ENCODE data around the gene RPTOR. TPM values are rescaled to one million over a fixed set of nuclear protein-coding genes. Genes with fewer than 3 reads are reported as not detected.

Gene RPTOR
- total and polyA plus RNA-seq, 10 of the 15 experiments (the other 5 are each of a cell fraction or from before 2014, with no cell fraction given), result 0.18 to 32.1 (median 7.8) TPM

GRCh38 chr17:80965606-80966005 lies 421.0 kb downstream of the RPTOR start:
- H2AFZ ChIP-seq (ENCODE audit: control insufficient read depth, low read depth, low read length), result no peak overlapping the region
- ChIA-PET SMC1A (ENCODE audit: uncharacterized antibody, unreplicated experiment) (no interaction called here), CTCF (interaction anchor here (1.2 to 1.5 kb wide), 2 partner anchors 36 to 390 kb away, joined by 3 read pairs; no protein-coding TSS in a partner anchor), POLR2A (no interaction called here), RAD21 (ENCODE audit: unreplicated experiment) (no interaction called here)
- FAIRE-seq (no peak), DNase-seq (ENCODE audit: low read depth, low spot score) (no peak), ATAC-seq (no peak)
- no peaks in the 10 kb centered on the region for H3K9me3 ChIP-seq (replicated peaks; ENCODE audit: control insufficient read depth, insufficient read depth, low read length)
- BruUV-seq (replicated peaks), result no TSS peak
- no peaks in the 10 kb centered on the region for H3K79me2 ChIP-seq (ENCODE audit: control insufficient read depth, insufficient read depth, low read length)
- H3K36me3 ChIP-seq (ENCODE audit: control insufficient read depth in 2 of 2, insufficient read depth in 2 of 2, low read length in 1 of 2), result no peaks in the 10 kb centered on the region
- no peaks in the 10 kb centered on the region for H3K27me3 ChIP-seq (replicated peaks in 1 of 2; ENCODE audit: control insufficient read depth in 2 of 2, insufficient read depth in 2 of 2, low read length in 1 of 2)
- 89% methylated on average over 18 of the region's 21 CpGs for WGBS (ENCODE audit: insufficient coverage, insufficient replicate concordance, low lambda C conversion rate, missing lambda C conversion rate)
- no peaks in the 10 kb centered on the region for H3K4me1 ChIP-seq (ENCODE audit: control insufficient read depth, insufficient read depth, low read length)
- no peak overlapping the region for H3K4me2 ChIP-seq (ENCODE audit: control insufficient read depth, insufficient read depth)
- no peak overlapping the region for H3K4me3 ChIP-seq
- no peak overlapping the region for H3K9ac ChIP-seq (ENCODE audit: control insufficient read depth, insufficient read depth, low read length)
- intact Hi-C loops (cut with micrococcal nuclease; ENCODE audit: unreplicated experiment) (no loop called here), in situ Hi-C loops (cut with MboI) (no loop called here)
- no peak overlapping the region for H3K27ac ChIP-seq (ENCODE audit: control insufficient read depth, insufficient read depth)
- no peaks in the 10 kb centered on the region for H4K20me1 ChIP-seq (ENCODE audit: control insufficient read depth, insufficient read depth)
- TF ChIP-seq EZH2 (IDR thresholded peaks at IDR 0.05; ENCODE audit: borderline replicate concordance, control insufficient read depth, low read depth, low read length) (no peak), PAX8 (IDR thresholded peaks at IDR 0.05) (no peak), CHD2 (IDR thresholded peaks at IDR 0.05; ENCODE audit: borderline replicate concordance, low read depth, low read length) (no peak), DPF2 (IDR thresholded peaks at IDR 0.05) (no peak), CBFB (IDR thresholded peaks at IDR 0.05; ENCODE audit: low read depth) (no peak), BHLHE40 (IDR thresholded peaks at IDR 0.05; ENCODE audit: borderline replicate concordance in 1 of 2, low read depth in 2 of 2, low read length in 1 of 2) (no peak), MTA2 (IDR thresholded peaks at IDR 0.05; ENCODE audit: low read depth) (no peak), SKIL (IDR thresholded peaks at IDR 0.05; ENCODE audit: low read depth, poor library complexity, severe bottlenecking) (no peak), MYC (IDR thresholded peaks at IDR 0.05; ENCODE audit: insufficient read depth, insufficient read length, insufficient replicate concordance, low read length, severe bottlenecking) (no peak), POLR2AphosphoS2 (IDR thresholded peaks at IDR 0.05; ENCODE audit: low read depth, low read length) (no peak), MLLT1 (IDR thresholded peaks at IDR 0.05) (no peak), USF1 (IDR thresholded peaks at IDR 0.05; ENCODE audit: borderline replicate concordance, extremely low read length, insufficient read depth, low read depth, low read length) (no peak), MYB (IDR thresholded peaks at IDR 0.05; ENCODE audit: borderline replicate concordance, low read depth, low read length) (no peak), ZBTB33 (IDR thresholded peaks at IDR 0.05) (no peak), MEF2B (IDR thresholded peaks at IDR 0.05; ENCODE audit: partially characterized antibody, poor library complexity, severe bottlenecking) (no peak)
